IMR-90 (cell line): ENCODE data around the gene COX5B. TPM values are rescaled to one million over a fixed set of nuclear protein-coding genes. Genes with fewer than 3 reads are reported as not detected.

Experiments
- ATAC-seq: fragments of 200-7000 bp; cut with Tn5 transposase; 2 replicates; pipeline ENCODE4 v1.9.1; 2020; ENCODE audit warnings: low read depth, mild to moderate bottlenecking, moderate library complexity
- BruUV-seq: library from RNA; stranded (reverse); fragments of 400-500 nt; replicated peaks from 2 replicates; lab custom pipeline; 2021; lab: Mats Ljungman, UMichigan
- CTCF ChIA-PET: fragments of 300-600 bp; formaldehyde crosslinking; extraction: SDS; loops from one replicate; lab custom pipeline; 2021; ENCODE audit warnings: antibody characterized with exemption; lab: Yijun Ruan, JAX
- POLR2A ChIA-PET: fragments of 300-600 bp; sonication (Branson Sonifier 250); formaldehyde crosslinking; loops from one replicate; lab custom pipeline; 2022; ENCODE audit warnings: antibody characterized with exemption; ENCODE audit not compliant: unreplicated experiment; lab: Charles Lee
- DNase-seq: peaks from one replicate; pipeline ENCODE4 v3.0.0; 2013
- H2AFZ ChIP-seq: replicated peaks from 2 replicates; pipeline ENCODE3; 2013; ENCODE audit warnings: low read length, mild to moderate bottlenecking; ENCODE audit not compliant: poor library complexity
- H2AK5ac ChIP-seq: 2 replicates; pipeline ENCODE4 v1.6.1; 2013; ENCODE audit warnings: low read depth, low read length, inconsistent platforms
- H2AK9ac ChIP-seq: replicated peaks from 2 replicates; pipeline ENCODE3; 2013; ENCODE audit warnings: mild to moderate bottlenecking, low read depth, low read length, moderate library complexity; ENCODE audit not compliant: poor library complexity
- H2BK120ac ChIP-seq: 2 replicates; pipeline ENCODE4 v1.6.1; 2013; ENCODE audit warnings: low read depth, low read length, inconsistent platforms
- H2BK15ac ChIP-seq: 3 replicates; pipeline ENCODE4 v1.6.1; 2013; ENCODE audit warnings: low read depth, low read length, inconsistent platforms
- H2BK20ac ChIP-seq: 2 replicates; pipeline ENCODE4 v1.6.1; 2013; ENCODE audit warnings: low read depth, mild to moderate bottlenecking, inconsistent platforms, low read length, moderate library complexity
- H2BK5ac ChIP-seq: 2 replicates; pipeline ENCODE4 v1.6.1; 2013; ENCODE audit warnings: mild to moderate bottlenecking, low read depth, low read length, inconsistent platforms; ENCODE audit not compliant: poor library complexity, severe bottlenecking
- H3K14ac ChIP-seq: replicated peaks from 2 replicates; pipeline ENCODE4 v1.6.1; 2013; ENCODE audit warnings: low read depth, low read length, inconsistent platforms
- H3K18ac ChIP-seq: 2 replicates; pipeline ENCODE4 v1.6.1; 2013; ENCODE audit warnings: low read depth, low read length, control low read depth
- H3K23ac ChIP-seq: 2 replicates; pipeline ENCODE4 v1.6.1; 2013; ENCODE audit warnings: low read depth, low read length, inconsistent platforms
- H3K27ac ChIP-seq: 2 replicates; pipeline ENCODE4 v1.5.1; 2013; ENCODE audit warnings: mild to moderate bottlenecking, control low read depth, low read length; ENCODE audit not compliant: insufficient read depth
- H3K27me3 ChIP-seq: 2 replicates; pipeline ENCODE4 v1.6.1; 2013; ENCODE audit warnings: low read length; ENCODE audit not compliant: control insufficient read depth, insufficient read depth
- H3K36me3 ChIP-seq: 2 replicates; pipeline ENCODE4 v1.6.1; 2013; ENCODE audit warnings: low read length, mixed read lengths; ENCODE audit not compliant: control insufficient read depth, insufficient read depth
- H3K4ac ChIP-seq: 2 replicates; pipeline ENCODE4 v1.6.1; 2013; ENCODE audit warnings: low read depth, low read length, inconsistent platforms
- H3K4me1 ChIP-seq: 2 replicates; pipeline ENCODE4 v1.6.1; 2013; ENCODE audit warnings: low read length, mixed read lengths; ENCODE audit not compliant: control insufficient read depth, insufficient read depth
- H3K4me2 ChIP-seq: 2 replicates; pipeline ENCODE4 v1.6.1; 2013; ENCODE audit warnings: low read depth, mild to moderate bottlenecking, control low read depth, low read length, moderate library complexity
- H3K4me3 ChIP-seq: 2 replicates; pipeline ENCODE4 v1.5.1; 2013; ENCODE audit warnings: low read depth, mild to moderate bottlenecking, control low read depth, low read length, moderate library complexity; ENCODE audit not compliant: insufficient read depth
- H3K56ac ChIP-seq: 2 replicates; pipeline ENCODE4 v1.6.1; 2013; ENCODE audit warnings: low read length, inconsistent platforms; ENCODE audit not compliant: insufficient read depth; ENCODE audit errors: extremely low read depth
- H3K79me1 ChIP-seq, 2 experiments: 2 replicates each; pipeline ENCODE4 v1.6.1; 2013; ENCODE audit warnings: low read length in 2 of 2, inconsistent platforms in 1 of 2, low read depth in 1 of 2
- H3K9ac ChIP-seq: 2 replicates; pipeline ENCODE4 v1.6.1; 2013; ENCODE audit warnings: low read depth, low read length, control low read depth
- H3K9me1 ChIP-seq: 2 replicates; pipeline ENCODE4 v1.6.1; 2013; ENCODE audit warnings: low read length, inconsistent platforms; ENCODE audit not compliant: insufficient read depth
- H3K9me3 ChIP-seq: 2 replicates; pipeline ENCODE4 v1.6.1; 2013; ENCODE audit warnings: low read length; ENCODE audit not compliant: control insufficient read depth, insufficient read depth
- H4K20me1 ChIP-seq: 2 replicates; pipeline ENCODE4 v1.6.1; 2013; ENCODE audit warnings: low read length, inconsistent platforms; ENCODE audit not compliant: insufficient read depth
- H4K5ac ChIP-seq: 2 replicates; pipeline ENCODE4 v1.6.1; 2013; ENCODE audit warnings: mild to moderate bottlenecking, low read depth, low read length, control low read depth
- H4K8ac ChIP-seq, 2 experiments: 2 replicates each; pipeline ENCODE4 v1.6.1; 2013; ENCODE audit warnings: low read depth in 2 of 2, low read length in 2 of 2, control low read depth in 1 of 2, inconsistent platforms in 1 of 2
- H4K91ac ChIP-seq: 2 replicates; pipeline ENCODE4 v1.6.1; 2013; ENCODE audit warnings: low read depth, low read length, inconsistent platforms; ENCODE audit not compliant: insufficient read depth
- BHLHE40 ChIP-seq: fragments of 150-350 bp; IDR thresholded peaks from 2 replicates; pipeline ENCODE4 v1.6.1; 2016; ENCODE audit warnings: mild to moderate bottlenecking, low read depth, low read length
- RAD21 ChIP-seq: IDR thresholded peaks from 2 replicates; pipeline ENCODE4 v1.6.1; 2012; ENCODE audit warnings: low read length, improper control_type of control experiment
- RCOR1 ChIP-seq: IDR thresholded peaks from 2 replicates; pipeline ENCODE4 v1.6.1; 2012; ENCODE audit warnings: mild to moderate bottlenecking, low read length, improper control_type of control experiment; ENCODE audit not compliant: insufficient replicate concordance
- WGBS, 2 experiments: methylation state at CpG; one replicate each; pipeline versions ENCODE4 v1.1.5 to v1.1.7; 2013; ENCODE audit warnings: missing lambda C conversion rate in 2 of 2; ENCODE audit not compliant: insufficient read length in 1 of 2; ENCODE audit errors: extremely low coverage in 2 of 2; 5-methylcytosine and 5-hydroxymethylcytosine counted together
- dilution Hi-C: fragments of 300-500 bp; cut with HindIII; formaldehyde crosslinking; loops from one replicate; pipeline ENCODE4 v1.14.3; 2018; ENCODE audit warnings: low sequenced_read_pairs; ENCODE audit not compliant: unreplicated experiment
- in situ Hi-C: fragments of 300-500 bp; cut with MboI; formaldehyde crosslinking; loops from 3 replicates; pipeline ENCODE4 v1.14.3; 2019; ENCODE audit warnings: low sequenced_read_pairs, inconsistent platforms, mixed read lengths
- intact Hi-C: fragments of 100-400 bp; cut with micrococcal nuclease; formaldehyde crosslinking; loops from 2 replicates; pipeline ENCODE4 v1.10.0; 2022
- polyA plus RNA-seq, 3 experiments: library from polyadenylated mRNA; depleted of rRNA; stranded (reverse); fragments of >200 nt; gene quantifications; 2 replicates each; pipeline ENCODE4 v1.2.3, GENCODE V29; 2012; ENCODE audit warnings: low replicate concordance in 1 of 3
- total RNA-seq: library from RNA; depleted of rRNA; stranded (reverse); fragments of >200 nt; gene quantifications from 2 replicates; pipeline ENCODE4 v1.2.3, GENCODE V29; 2012
- TF ChIP-seq, protein P1 (sequence below): conservative IDR thresholded peaks from 2 replicates; pipeline ENCODE4 v1.5.1; 2012; ENCODE audit warnings: mild to moderate bottlenecking, low read depth, low read length, improper control_type of control experiment
- TF ChIP-seq, protein P2 (sequence below): fragments of 150-350 bp; IDR thresholded peaks from 2 replicates; pipeline ENCODE4 v1.6.1; 2016; ENCODE audit warnings: low read depth, mild to moderate bottlenecking, low read length, moderate library complexity, borderline replicate concordance

Gene COX5B
- total and polyA plus RNA-seq, 2 of the 4 experiments (the other 2 are of a cell fraction) = 140 to 272 TPM

DNA sequence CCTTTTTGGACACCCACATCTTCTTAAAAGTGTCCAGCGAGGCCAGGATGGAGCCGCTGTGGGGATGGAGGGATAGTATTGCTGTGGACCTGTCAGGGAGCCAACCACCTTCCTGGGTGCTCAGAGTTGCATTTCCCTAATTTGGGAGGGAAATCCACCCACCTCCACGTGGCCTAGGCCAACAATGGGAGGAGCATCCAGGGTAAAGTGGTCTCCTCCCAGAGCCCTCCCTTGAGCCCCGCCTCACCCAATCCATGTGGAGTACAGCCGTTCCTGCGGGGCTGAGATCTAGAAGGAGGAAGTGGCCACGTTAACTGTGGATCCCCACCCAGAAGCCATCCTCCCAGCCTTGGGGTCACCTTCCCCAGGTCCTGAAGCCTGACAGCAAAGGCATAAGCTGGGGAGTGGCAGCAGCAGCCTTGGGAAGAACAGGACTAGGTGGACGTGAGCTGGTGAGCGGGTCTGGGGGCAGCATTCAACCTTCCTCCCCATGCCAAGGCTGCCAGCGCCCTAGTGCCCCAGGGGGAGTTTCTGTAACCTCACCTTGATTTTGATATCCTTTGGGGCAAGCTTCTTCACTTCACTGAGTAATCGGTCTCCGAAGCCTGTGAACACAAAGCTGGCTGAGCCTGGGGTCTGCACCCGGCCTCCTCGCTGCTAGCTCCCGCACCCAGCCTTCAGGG, 11.2 kb downstream of the COX5B start:
- Histone ChIP-seq H4K5ac (no peak overlapping the region), H3K9me3 (peaks cover 15% of the 10 kb centered on the region), H2BK20ac (no peak overlapping the region), H3K23ac (no peak overlapping the region), H3K79me1 (peaks cover 7 to 38% of the 10 kb centered on the region in 2 experiments; a peak in 3 of 4 replicates), H3K56ac (no peak overlapping the region), H4K20me1 (0 out of 2 replicates have a peak, but pooled peaks cover 4% of the 10 kb centered on the region), H3K36me3 (peaks cover 45% of the 10 kb centered on the region), H3K27ac (no peak overlapping the region), H3K4me3 (no peak overlapping the region), H2BK120ac (no peak overlapping the region), H2AK5ac (no peak overlapping the region), H3K9ac (no peak overlapping the region), H4K91ac (no peak overlapping the region), H3K14ac (no peak overlapping the region), H2BK5ac (no peak overlapping the region), H3K18ac (no peak overlapping the region), H2AFZ (no peak overlapping the region), H3K27me3 (no peaks in the 10 kb centered on the region), H3K9me1 (peaks cover 13% of the 10 kb centered on the region), H4K8ac (no peak overlapping the region), H2BK15ac (no peak overlapping the region), H3K4ac (no peak overlapping the region), H3K4me1 (peaks cover 5% of the 10 kb centered on the region), H3K4me2 (no peak overlapping the region), H2AK9ac (no peak overlapping the region)
- in situ Hi-C loops (loop anchor here (25.0 kb wide), 1 partner anchor 1595 kb away; no protein-coding TSS in a partner anchor), dilution Hi-C loops (no loop called here), intact Hi-C loops (no loop called here)
- BruUV-seq = no TSS peak
- WGBS, 2 experiments = 100% methylated on average over 2 of the region's 15 CpGs; no CpG with 5 or more reads in 1 of the 2 experiments
- no peak for DNase-seq
- ChIA-PET CTCF (no interaction called here), POLR2A (no interaction called here)
- ATAC-seq = no peak
- no peak for TF ChIP-seq RCOR1
- no peak for TF ChIP-seq BHLHE40
- TF ChIP-seq, protein P1, sequence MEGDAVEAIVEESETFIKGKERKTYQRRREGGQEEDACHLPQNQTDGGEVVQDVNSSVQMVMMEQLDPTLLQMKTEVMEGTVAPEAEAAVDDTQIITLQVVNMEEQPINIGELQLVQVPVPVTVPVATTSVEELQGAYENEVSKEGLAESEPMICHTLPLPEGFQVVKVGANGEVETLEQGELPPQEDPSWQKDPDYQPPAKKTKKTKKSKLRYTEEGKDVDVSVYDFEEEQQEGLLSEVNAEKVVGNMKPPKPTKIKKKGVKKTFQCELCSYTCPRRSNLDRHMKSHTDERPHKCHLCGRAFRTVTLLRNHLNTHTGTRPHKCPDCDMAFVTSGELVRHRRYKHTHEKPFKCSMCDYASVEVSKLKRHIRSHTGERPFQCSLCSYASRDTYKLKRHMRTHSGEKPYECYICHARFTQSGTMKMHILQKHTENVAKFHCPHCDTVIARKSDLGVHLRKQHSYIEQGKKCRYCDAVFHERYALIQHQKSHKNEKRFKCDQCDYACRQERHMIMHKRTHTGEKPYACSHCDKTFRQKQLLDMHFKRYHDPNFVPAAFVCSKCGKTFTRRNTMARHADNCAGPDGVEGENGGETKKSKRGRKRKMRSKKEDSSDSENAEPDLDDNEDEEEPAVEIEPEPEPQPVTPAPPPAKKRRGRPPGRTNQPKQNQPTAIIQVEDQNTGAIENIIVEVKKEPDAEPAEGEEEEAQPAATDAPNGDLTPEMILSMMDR = no peak
- TF ChIP-seq, protein P2, sequence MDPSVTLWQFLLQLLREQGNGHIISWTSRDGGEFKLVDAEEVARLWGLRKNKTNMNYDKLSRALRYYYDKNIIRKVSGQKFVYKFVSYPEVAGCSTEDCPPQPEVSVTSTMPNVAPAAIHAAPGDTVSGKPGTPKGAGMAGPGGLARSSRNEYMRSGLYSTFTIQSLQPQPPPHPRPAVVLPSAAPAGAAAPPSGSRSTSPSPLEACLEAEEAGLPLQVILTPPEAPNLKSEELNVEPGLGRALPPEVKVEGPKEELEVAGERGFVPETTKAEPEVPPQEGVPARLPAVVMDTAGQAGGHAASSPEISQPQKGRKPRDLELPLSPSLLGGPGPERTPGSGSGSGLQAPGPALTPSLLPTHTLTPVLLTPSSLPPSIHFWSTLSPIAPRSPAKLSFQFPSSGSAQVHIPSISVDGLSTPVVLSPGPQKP = no peak
- no peak for TF ChIP-seq RAD21
